Tibial artery (tissue), 4 donors: Measurements from ENCODE around the gene PERM1.

Experiments
- DNase-seq, 2 donors: peaks; one replicate each; pipeline ENCODE4 v3.0.0-alpha.2; 2019
- H3K27ac ChIP-seq, 2 donors: fragments of 200-600 bp; sonication (generic) in 1 of 2; 1 replicate in 1 of 2; 2 replicates in 1 of 2; pipeline ENCODE4 v1.5.1; 2018 to 2019; ENCODE audit warnings: mild to moderate bottlenecking in 1 of 2
- H3K27me3 ChIP-seq, 2 donors: fragments of 200-600 bp; sonication (generic) in 1 of 2; one replicate each; pipeline versions ENCODE4 v1.5.1 to v1.6.0; 2016 to 2019
- H3K36me3 ChIP-seq, 3 donors: fragments of 200-600 bp; sonication (generic) in 2 of 3; one replicate each; pipeline ENCODE4 v1.5.1; 2016 to 2019; ENCODE audit warnings: mild to moderate bottlenecking in 2 of 3
- H3K4me1 ChIP-seq, 4 donors: fragments of 200-600 bp; sonication (generic) in 2 of 4; 1 replicate in 3 of 4; 2 replicates in 1 of 4; pipeline ENCODE4 v1.5.1; 2016 to 2019
- H3K4me3 ChIP-seq, 2 donors: fragments of 200-600 bp; sonication (generic) in 1 of 2; 1 replicate in 1 of 2; 2 replicates in 1 of 2; pipeline ENCODE4 v1.5.1; 2018 to 2019; ENCODE audit warnings: mild to moderate bottlenecking in 2 of 2
- H3K9me3 ChIP-seq, 3 donors: fragments of 200-600 bp; sonication (generic) in 1 of 3; one replicate each; pipeline ENCODE4 v1.5.1; 2016 to 2019
- CTCF ChIP-seq, 2 experiments: fragments of 200-600 bp in 1 of 2; fragments of 450-650 bp in 1 of 2; IDR thresholded peaks; one replicate each; pipeline ENCODE4 v1.5.1; 2017 to 2019; ENCODE audit warnings: antibody characterized with exemption in 2 of 2, mild to moderate bottlenecking in 1 of 2, moderate library complexity in 1 of 2
- intact Hi-C: fragments of 100-400 bp; cut with DNase I; formaldehyde crosslinking; loops from one replicate; pipeline ENCODE4 v1.15.0; 2023; ENCODE audit warnings: low total_unique reads

PERM1 gene

DNA sequence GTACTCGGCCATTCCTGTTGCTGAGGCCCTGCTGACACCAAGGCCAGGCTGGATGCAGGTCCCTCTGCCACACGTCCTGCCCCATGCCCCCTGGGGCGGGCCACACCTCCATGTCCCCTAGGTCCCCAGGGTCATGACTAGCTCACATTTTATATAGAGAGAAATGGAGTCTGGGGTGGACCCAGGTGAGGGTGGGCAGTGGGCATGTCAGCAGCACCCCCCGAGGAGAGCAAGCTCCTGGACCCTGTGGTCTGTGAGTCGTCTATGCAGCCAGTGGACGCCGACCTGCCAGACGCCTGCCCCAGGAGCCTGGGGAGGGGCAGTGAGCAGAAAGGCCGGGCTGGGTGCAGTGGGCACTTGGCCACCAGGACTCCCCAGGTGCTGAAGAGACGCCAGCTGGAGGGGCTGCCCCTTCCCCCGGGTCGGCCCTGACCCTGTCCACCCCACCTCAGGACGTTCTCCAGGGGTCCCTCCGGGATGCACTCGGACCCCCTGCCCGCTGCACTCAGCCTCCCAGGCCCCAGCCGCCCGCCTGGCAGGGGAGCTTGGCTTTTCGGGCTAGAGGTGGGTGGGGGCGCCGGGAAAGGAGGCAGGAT, 42.3 kb downstream of the PERM1 start:
- intact Hi-C loops: no loop called here
- peak overlapping the region in 1 of 2 donors; percentile 35 for H3K27ac ChIP-seq
- DNase-seq: no peak

GRCh38 chr1:938711-939489, 43.0 kb downstream of the PERM1 start:
- Histone ChIP-seq H3K4me1 (peaks cover 0 to 46% (median 33%) of the 10 kb centered on the region in 4 donors), H3K36me3 (peaks cover 0 to 4% (median 0%) of the 10 kb centered on the region in 3 donors), H3K27me3 (peaks cover 0 to 81% of the 10 kb centered on the region in 2 donors), H3K27ac (no peak overlapping the region), H3K9me3 (no peaks in the 10 kb centered on the region), H3K4me3 (no peak overlapping the region)
- no peak for DNase-seq
- TF ChIP-seq CTCF (IDR thresholded peaks at IDR 0.05): no peak
- intact Hi-C loops: no loop called here

More for the DNA sequence above, 42.3 kb downstream of the PERM1 start:
- no peak for TF ChIP-seq CTCF (IDR thresholded peaks at IDR 0.05)
- no peaks in the 10 kb centered on the region for H3K9me3 ChIP-seq
- peaks cover 0 to 81% of the 10 kb centered on the region in 2 donors for H3K27me3 ChIP-seq
- H3K4me1 ChIP-seq: peaks cover 0 to 46% (median 33%) of the 10 kb centered on the region in 4 donors
- H3K4me3 ChIP-seq: peak overlapping the region; percentile 43 to 57
- H3K36me3 ChIP-seq: peaks cover 0 to 10% (median 0%) of the 10 kb centered on the region in 3 donors

DNA sequence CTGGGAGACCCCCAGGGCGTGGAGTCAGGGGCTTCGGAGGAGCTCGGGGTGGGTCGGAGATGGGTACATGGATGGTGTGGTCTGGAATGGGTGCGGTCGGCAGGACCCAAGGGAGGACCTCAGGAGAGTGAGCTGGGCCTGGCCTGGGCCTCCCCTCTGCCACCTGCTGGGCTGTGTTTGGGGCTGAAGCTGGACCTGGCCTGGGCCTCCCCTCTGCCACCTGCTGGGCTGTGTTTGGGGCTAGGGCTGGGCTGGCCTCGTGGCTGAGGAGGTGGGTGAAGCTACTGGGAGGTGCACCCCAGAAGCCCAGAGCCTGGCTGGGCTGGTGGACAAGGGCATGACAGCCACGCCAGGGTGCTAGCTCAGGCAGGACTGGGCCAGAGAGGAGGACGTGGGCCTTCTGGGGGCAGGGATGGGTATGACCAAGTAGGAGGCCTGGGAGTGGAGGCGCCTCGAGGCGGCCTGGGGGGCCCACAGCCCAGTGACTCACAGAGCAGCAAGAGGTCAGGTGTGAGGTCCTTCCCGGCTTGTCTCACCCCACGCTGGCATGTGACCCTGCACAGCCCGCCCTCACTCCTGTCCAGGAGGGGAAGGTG, 43.7 kb downstream of the PERM1 start:
- intact Hi-C loops: no loop called here
- Histone ChIP-seq H3K4me3 (no peak overlapping the region), H3K27me3 (peaks cover 0 to 85% of the 10 kb centered on the region in 2 donors), H3K36me3 (no peaks in the 10 kb centered on the region), H3K9me3 (no peaks in the 10 kb centered on the region), H3K27ac (no peak overlapping the region), H3K4me1 (peaks cover 0 to 46% (median 33%) of the 10 kb centered on the region in 4 donors)
- TF ChIP-seq CTCF (IDR thresholded peaks at IDR 0.05): peak; percentile 17 to 27
- no peak for DNase-seq

DNA sequence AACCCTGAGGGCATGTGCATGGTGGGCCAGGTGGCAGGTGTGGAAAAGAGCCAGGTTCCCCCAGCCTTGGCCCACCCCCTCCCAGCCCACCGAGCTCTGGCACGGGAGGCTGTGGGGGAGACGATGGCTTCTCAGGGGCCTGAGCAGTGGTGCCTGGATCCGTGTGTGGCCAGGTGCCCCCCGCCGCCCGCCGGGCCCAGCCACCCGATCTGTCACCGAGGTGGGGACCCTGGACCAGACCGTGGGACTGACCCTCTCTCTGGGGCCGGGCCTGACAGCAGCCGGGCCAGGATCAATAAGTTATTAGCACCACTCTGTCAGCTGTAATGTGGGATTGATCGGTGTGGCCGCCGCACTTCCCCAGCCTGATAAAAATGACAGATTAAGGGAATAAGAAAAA, 44.4 kb downstream of the PERM1 start:
- H3K4me3 ChIP-seq: no peak overlapping the region
- DNase-seq: no peak
- no peaks in the 10 kb centered on the region for H3K9me3 ChIP-seq
- TF ChIP-seq CTCF (IDR thresholded peaks at IDR 0.05): no peak
- no peak overlapping the region for H3K27ac ChIP-seq
- no peaks in the 10 kb centered on the region for H3K36me3 ChIP-seq
- H3K27me3 ChIP-seq: peaks cover 0 to 84% of the 10 kb centered on the region in 2 donors
- H3K4me1 ChIP-seq: peaks cover 0 to 41% (median 29%) of the 10 kb centered on the region in 4 donors
- intact Hi-C loops: no loop called here

DNA sequence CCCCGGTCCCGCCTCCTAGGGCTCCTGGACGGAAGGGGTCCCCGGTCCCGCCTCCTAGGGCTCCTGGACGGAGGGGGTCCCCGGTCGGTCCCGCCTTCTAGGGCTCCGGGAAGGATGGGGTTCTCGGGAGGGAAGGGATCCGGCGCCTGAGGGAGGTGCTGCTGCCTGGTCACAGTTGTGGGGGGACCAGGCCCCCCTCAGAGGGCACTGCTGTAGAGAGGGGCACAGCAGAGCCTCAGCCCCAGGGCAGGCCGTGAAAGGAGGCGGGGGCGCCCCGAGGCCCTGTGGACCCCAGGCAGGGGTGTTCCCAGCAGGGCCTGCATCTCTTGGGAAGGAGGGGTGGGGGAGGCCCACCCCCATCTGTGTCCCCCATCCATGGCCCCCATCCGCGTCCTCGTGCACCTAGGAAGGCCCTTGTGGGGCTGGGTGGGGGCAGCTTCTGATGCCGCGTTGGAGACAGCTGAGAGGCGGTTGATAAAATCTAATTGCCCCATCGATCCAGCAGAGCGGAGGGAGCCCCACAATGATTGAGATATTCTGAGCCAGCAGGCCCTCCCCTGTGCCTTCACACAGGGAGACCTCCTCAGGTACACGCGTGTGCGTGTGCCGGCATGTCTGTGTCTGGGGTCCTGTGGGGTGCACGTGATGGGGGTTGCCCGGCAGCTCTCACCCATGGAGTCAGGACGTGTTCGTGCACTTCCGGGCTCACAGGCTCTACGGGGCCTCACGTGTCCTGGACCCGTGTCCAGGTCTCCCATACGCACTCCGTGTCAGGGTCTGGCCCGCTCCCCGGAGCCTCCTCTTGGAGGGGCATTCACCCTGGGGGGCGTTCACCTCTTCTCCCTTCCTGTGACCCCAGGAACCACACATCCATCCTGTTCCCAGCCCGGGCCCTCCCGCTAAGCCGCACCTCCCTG, 45.3 kb downstream of the PERM1 start:
- H3K27me3 ChIP-seq: peaks cover 0 to 75% of the 10 kb centered on the region in 2 donors
- no peaks in the 10 kb centered on the region for H3K36me3 ChIP-seq
- no peak for TF ChIP-seq CTCF (IDR thresholded peaks at IDR 0.05)
- no peak overlapping the region for H3K27ac ChIP-seq
- intact Hi-C loops: no loop called here
- no peak overlapping the region for H3K4me3 ChIP-seq
- DNase-seq: no peak
- H3K4me1 ChIP-seq: peaks cover 0 to 32% (median 20%) of the 10 kb centered on the region in 4 donors
- H3K9me3 ChIP-seq: no peaks in the 10 kb centered on the region
